ENCODE results near the gene UQCRQ.

UQCRQ gene

DNA sequence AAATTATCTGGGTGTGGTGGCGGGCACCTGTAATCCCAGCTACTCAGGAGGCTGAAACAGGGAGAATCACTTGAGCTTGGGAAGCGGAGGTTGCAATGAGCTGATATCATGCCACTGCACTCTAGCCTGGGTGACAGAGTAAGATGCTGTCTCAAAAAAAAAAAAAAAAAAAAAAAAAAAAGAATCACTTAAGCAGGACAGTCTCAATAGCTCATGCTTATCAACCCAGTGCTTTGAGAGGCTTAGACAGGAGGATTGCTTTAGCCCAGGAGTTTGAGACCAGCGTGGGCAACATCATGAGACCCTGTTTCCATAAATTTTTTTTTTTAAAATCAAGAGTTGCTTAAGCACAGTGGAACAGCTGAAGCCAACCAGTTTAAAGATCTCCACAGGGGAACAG, 49.6 kb downstream of the UQCRQ start:
- no peak for DNase-seq
